ENCODE results near the gene TECTB.

The TECTB gene

GRCh38 chr10:112347709-112348671 is 64.8 kb downstream of the TECTB start:
- no peak for DNase-seq (ENCODE audit: low read depth)

- DNase-seq (ENCODE audit: low read depth) = no peak
Observed at GRCh38 chr10:112348759-112349158, 65.6 kb downstream of the TECTB start.

- no peak for DNase-seq (ENCODE audit: low read depth)
Observed at GRCh38 chr10:112349521-112350085, 66.4 kb downstream of the TECTB start.

- no peak for DNase-seq (ENCODE audit: low read depth)
Observed at GRCh38 chr10:112351146-112351545, 67.9 kb downstream of the TECTB start.

GRCh38 chr10:112352044-112352443 is 68.8 kb downstream of the TECTB start:
- no peak for DNase-seq (ENCODE audit: low read depth)

GRCh38 chr10:112353046-112353445 is 69.8 kb downstream of the TECTB start:
- no peak for DNase-seq (ENCODE audit: low read depth)

All from stimulated activated CD8-positive, alpha-beta memory T cell treated with anti-CD3 and anti-CD28 coated beads, Interleukin-15, amount 100 ng/mL, for 1 hour (primary cell).